K562 (cell line): ENCODE results near the gene ZNF750. TPM values are rescaled to one million over a fixed set of nuclear protein-coding genes. Genes with fewer than 3 reads are reported as not detected.

ENCODE experiments used
- ATAC-seq: fragments of 200-7000 bp; cut with Tn5 transposase; 3 replicates; pipeline ENCODE4 v1.9.1; 2020; ENCODE audit warnings: moderate library complexity
- BruUV-seq: library from RNA; stranded (reverse); fragments of 400-500 nt; replicated peaks from 2 replicates; lab custom pipeline; 2021; lab: Mats Ljungman, UMichigan
- CTCF ChIA-PET: fragments of 300-600 bp; formaldehyde crosslinking; extraction: SDS; loops from one replicate; lab custom pipeline; 2021; ENCODE audit warnings: low intra/inter-chr PET ratio; lab: Yijun Ruan, JAX
- POLR2A ChIA-PET: fragments of 300-600, 350-650 bp; sonication (Branson Sonifier 250); formaldehyde crosslinking; extraction: SDS; loops from one replicate; lab custom pipeline; 2021; ENCODE audit warnings: antibody characterized with exemption, inconsistent platforms; lab: Yijun Ruan, JAX
- DNase-seq, 4 experiments: peaks; one replicate each; pipeline versions ENCODE4 v3.0.0 to v3.0.0-alpha.2; 2011 to 2018; ENCODE audit warnings: low spot score in 3 of 4, mixed read lengths in 3 of 4; ENCODE audit errors: extremely low read depth in 1 of 4
- FAIRE-seq: peaks from 2 replicates; lab custom pipeline; 2011; peaks lifted over from hg19 to GRCh38; lab: Jason Lieb, UNC
- H2AFZ ChIP-seq: 2 replicates; pipeline ENCODE4 v1.6.0; 2011; ENCODE audit warnings: low read depth, low read length, control low read depth, inconsistent platforms
- H3K27ac ChIP-seq: fragments of 200-600 bp; 3 replicates; pipeline ENCODE4 v1.8.0; 2011; ENCODE audit warnings: low read depth, mild to moderate bottlenecking, control low read depth, inconsistent platforms, low read length, moderate library complexity, mixed read lengths; ENCODE audit errors: extremely low read depth
- H3K27me3 ChIP-seq, 2 experiments: fragments of 300-600 bp in 1 of 2; 2 replicates in 1 of 2; 3 replicates in 1 of 2; pipeline versions ENCODE4 v1.6.0 to v1.8.0; 2011; ENCODE audit warnings: inconsistent platforms in 2 of 2, low read length in 2 of 2, mild to moderate bottlenecking in 1 of 2, mixed read lengths in 1 of 2, moderate library complexity in 1 of 2; ENCODE audit not compliant: control insufficient read depth in 2 of 2, insufficient read depth in 2 of 2
- H3K36me3 ChIP-seq: fragments of 300-600 bp; 3 replicates; pipeline ENCODE4 v1.8.0; 2011; ENCODE audit warnings: mild to moderate bottlenecking, low read length, inconsistent platforms; ENCODE audit not compliant: control insufficient read depth, insufficient read depth
- H3K4me1 ChIP-seq, 2 experiments: fragments of 200-600 bp in 1 of 2; replicated peaks in 1 of 2; 2 replicates in 1 of 2; 3 replicates in 1 of 2; pipeline versions ENCODE4 v1.5.1 to v1.8.0; 2011; ENCODE audit warnings: inconsistent platforms in 2 of 2, low read length in 2 of 2, mild to moderate bottlenecking in 1 of 2, mixed read lengths in 1 of 2, moderate library complexity in 1 of 2; ENCODE audit not compliant: control insufficient read depth in 2 of 2, insufficient read depth in 2 of 2
- H3K4me2 ChIP-seq: 2 replicates; pipeline ENCODE4 v1.6.1; 2011; ENCODE audit warnings: low read length, control low read depth, inconsistent platforms, mixed read lengths; ENCODE audit not compliant: insufficient read depth
- H3K4me3 ChIP-seq: fragments of 200-600 bp; sonication (generic), shearing (Covaris generic); 2 replicates; pipeline ENCODE4 v1.5.1; 2016; ENCODE audit warnings: control low read depth, inconsistent platforms
- H3K79me2 ChIP-seq: fragments of 200-600 bp; 3 replicates; pipeline ENCODE4 v1.8.0; 2011; ENCODE audit warnings: low read length, inconsistent platforms; ENCODE audit not compliant: control insufficient read depth, insufficient read depth
- H3K9ac ChIP-seq, 2 experiments: 2 replicates each; pipeline versions ENCODE4 v1.6.0 to v1.6.1; 2011; ENCODE audit warnings: low read depth in 2 of 2, low read length in 2 of 2, control low read depth in 1 of 2, inconsistent platforms in 1 of 2, mild to moderate bottlenecking in 1 of 2, mixed read lengths in 1 of 2; ENCODE audit not compliant: insufficient read depth in 1 of 2
- H3K9me1 ChIP-seq: one replicate; pipeline ENCODE4 v1.6.0; 2011; ENCODE audit warnings: inconsistent platforms, mild to moderate bottlenecking, low read length, moderate library complexity; ENCODE audit not compliant: control insufficient read depth, insufficient read depth
- H3K9me3 ChIP-seq: replicated peaks from 2 replicates; pipeline ENCODE4 v1.5.1; 2011; ENCODE audit warnings: low read depth, low read length, inconsistent platforms; ENCODE audit not compliant: control insufficient read depth, insufficient read depth
- H4K20me1 ChIP-seq: replicated peaks from 2 replicates; pipeline ENCODE4 v1.6.1; 2011; ENCODE audit warnings: low read length, inconsistent platforms, mixed read lengths; ENCODE audit not compliant: control insufficient read depth, insufficient read depth
- GATAD2B ChIP-seq: fragments of 450-650 bp; IDR thresholded peaks from 2 replicates; pipeline ENCODE4 v1.6.1; 2017; ENCODE audit warnings: mild to moderate bottlenecking, borderline replicate concordance
- HDAC1 ChIP-seq, 2 experiments: fragments of 450-650 bp; IDR thresholded peaks; 2 replicates each; pipeline ENCODE4 v1.6.1; 2016 to 2017; ENCODE audit warnings: inconsistent platforms in 1 of 2, mild to moderate bottlenecking in 1 of 2, moderate library complexity in 1 of 2
- HMG20B ChIP-seq: fragments of 250-450 bp; sonication (Bioruptor Pico); IDR thresholded peaks from 2 replicates; pipeline ENCODE4 v1.5.0; 2021; ENCODE audit warnings: mild to moderate bottlenecking
- KAT2B ChIP-seq: IDR thresholded peaks from one replicate; pipeline ENCODE4 v1.6.1; 2012; ENCODE audit warnings: low read depth, mild to moderate bottlenecking, control low read depth, inconsistent platforms, low read length, moderate library complexity
- KLF6 ChIP-seq: fragments of 250-450 bp; sonication (Bioruptor Pico); IDR thresholded peaks from 2 replicates; pipeline ENCODE4 v1.4.0; 2020; ENCODE audit warnings: mild to moderate bottlenecking, moderate library complexity, borderline replicate concordance
- MCM2 ChIP-seq: fragments of 450-650 bp; IDR thresholded peaks from 2 replicates; pipeline ENCODE4 v1.6.1; 2017; ENCODE audit warnings: low read depth, mild to moderate bottlenecking
- NBN ChIP-seq: fragments of 450-650 bp; IDR thresholded peaks from 2 replicates; pipeline ENCODE4 v1.6.1; 2016; ENCODE audit warnings: low read depth, mild to moderate bottlenecking
- ZNF780A ChIP-seq: fragments of 250-450 bp; sonication (Bioruptor Pico); IDR thresholded peaks from 2 replicates; pipeline ENCODE4 v1.5.0; 2021; ENCODE audit warnings: mild to moderate bottlenecking
- WGBS: fragments of 100-300 bp; shearing (Covaris generic); methylation state at CpG from one replicate; pipeline ENCODE4 v1.1.6; 2016; ENCODE audit warnings: low coverage, mixed read lengths; ENCODE audit not compliant: insufficient coverage; ENCODE audit errors: missing lambda C conversion rate; 5-methylcytosine and 5-hydroxymethylcytosine counted together
- in situ Hi-C: fragments of 300-500 bp; cut with MboI; formaldehyde crosslinking; loops from 4 replicates; pipeline ENCODE4 v1.15.0; 2018; ENCODE audit warnings: inconsistent platforms, mixed read lengths
- intact Hi-C: fragments of 100-400 bp; cut with micrococcal nuclease; formaldehyde crosslinking; loops from 2 replicates; pipeline ENCODE4 v1.14.2; 2022
- polyA plus RNA-seq, 8 experiments: library from polyadenylated mRNA; depleted of rRNA in 4 of 8; stranded (reverse) in 5 of 8; unstranded in 3 of 8; fragments of >200 nt; fragmentation: Nextera tagmentation in 2 of 8; fragmentation: Illumina TruSeq in 1 of 8; extraction: Ambion mirVana in 2 of 8; extraction: Trizol in 1 of 8; gene quantifications; 2 replicates each; pipeline versions ENCODE4 v1.2.1 to v1.2.3, GENCODE V29; 2011 to 2014; ENCODE audit warnings: inconsistent platforms in 1 of 8, missing spikeins in 1 of 8
- total RNA-seq, 7 experiments: library from RNA; depleted of rRNA in 6 of 7; stranded (reverse); fragments of >200 nt in 6 of 7; fragmentation: Illumina TruSeq in 2 of 7; extraction: Trizol in 2 of 7; gene quantifications; 2 replicates each; pipeline versions ENCODE4 v1.2.1 to v1.2.3, GENCODE V29; 2011 to 2021; ENCODE audit warnings: low replicate concordance in 1 of 7

ZNF750 gene
- total and polyA plus RNA-seq, 9 of the 15 experiments (the other 6 are each of a cell fraction or from before 2014, with no cell fraction given): not detected

DNA sequence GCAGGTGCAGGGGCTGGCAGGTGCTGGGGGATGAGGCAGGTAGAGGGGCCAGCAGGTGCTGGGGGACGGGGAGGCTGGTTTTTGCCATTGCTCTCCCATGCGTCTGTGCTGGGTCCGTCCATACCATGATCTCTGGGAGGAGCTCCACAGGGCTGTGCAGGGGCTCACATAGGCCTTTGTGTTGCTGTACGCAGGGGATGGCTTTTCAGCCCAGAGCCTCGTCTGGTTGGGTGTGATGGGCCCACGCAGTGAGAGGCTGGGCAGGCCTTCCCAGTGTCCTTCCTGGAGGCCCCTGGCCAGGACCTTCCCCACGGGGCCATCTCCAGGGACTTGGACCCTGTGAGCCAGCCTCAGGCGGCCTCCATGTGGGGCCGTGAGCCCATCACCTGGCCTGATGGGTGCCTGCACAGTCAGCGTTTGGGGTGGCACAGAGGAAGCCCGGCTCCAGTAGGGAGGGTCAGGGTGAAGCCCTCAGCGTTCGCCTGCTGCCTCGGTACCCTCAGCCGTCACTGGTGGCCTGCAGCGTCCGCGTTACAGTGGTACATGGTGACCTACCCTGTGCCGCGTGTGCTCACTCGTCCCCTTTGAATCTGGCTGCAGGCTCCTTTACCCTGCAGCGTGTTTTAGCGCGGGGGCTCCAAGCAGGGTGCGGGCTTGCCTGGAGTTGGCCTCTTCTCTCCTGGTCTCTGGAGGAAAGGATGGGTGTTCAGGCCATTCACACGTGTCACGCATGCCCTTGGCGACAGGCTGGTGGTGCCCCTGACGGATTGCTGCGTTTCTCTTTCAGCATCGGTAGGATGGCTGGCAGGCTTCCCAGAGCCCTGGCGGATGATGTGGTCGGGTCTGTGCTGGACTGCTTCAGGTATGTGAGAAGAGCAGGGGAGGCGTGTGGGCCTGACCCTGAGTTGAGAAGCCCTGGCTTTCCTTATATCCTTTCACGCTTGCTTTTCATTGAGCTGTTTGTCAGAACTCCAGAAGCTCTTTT lies 30.6 kb downstream of the ZNF750 start:
- CTCF ChIA-PET: no interaction called here
- ATAC-seq (no peak), FAIRE-seq (no peak), DNase-seq (no peak)
- Histone ChIP-seq H3K36me3 (peaks cover 59% of the 10 kb centered on the region; the same call in 1 of the 3 replicates), H2AFZ (no peak overlapping the region), H3K9me3 (no peaks in the 10 kb centered on the region), H3K4me3 (no peak overlapping the region), H3K4me1 (peaks cover 0 to 19% of the 10 kb centered on the region in 2 experiments; a peak in 1 of 5 replicates), H3K4me2 (no peak overlapping the region), H3K9me1 (no peaks in the 10 kb centered on the region), H3K27me3 (no peaks in the 10 kb centered on the region), H4K20me1 (no peaks in the 10 kb centered on the region), H3K79me2 (no peaks in the 10 kb centered on the region), H3K27ac (no peak overlapping the region), H3K9ac (no peak overlapping the region)
- BruUV-seq: no TSS peak
- POLR2A ChIA-PET: interaction anchor here (0.5 to 1.0 kb wide), 3 partner anchors 84 to 268 kb away, joined by 3 read pairs; no protein-coding TSS in a partner anchor
- no peak for TF ChIP-seq NBN
- TF ChIP-seq MCM2: no peak
- no peak for TF ChIP-seq GATAD2B
- TF ChIP-seq HDAC1 (IDR thresholded peaks at IDR 0.05): no peak
- no peak for TF ChIP-seq HMG20B (CRISPR knock-in tag)
- no peak for TF ChIP-seq ZNF780A (CRISPR knock-in tag)
- no peak for TF ChIP-seq KAT2B
- TF ChIP-seq KLF6: no peak
- 87% methylated on average over 33 of the region's 35 CpGs for WGBS
- intact Hi-C loops: no loop called here
- in situ Hi-C loops: no loop called here
